ENCODE measurements around the gene CDK19. TPM values are rescaled to one million over a fixed set of nuclear protein-coding genes. Genes with fewer than 3 reads are reported as not detected.

The CDK19 gene
- total and polyA plus RNA-seq, 2 of the 13 experiments (the other 11 are each of a cell fraction or from before 2014, with no cell fraction given) = 13.4 to 27.0 TPM

- TF ChIP-seq ZNF784 (CRISPR knock-in tag; IDR thresholded peaks at IDR 0.05; ENCODE audit: borderline replicate concordance) (0 out of 2 replicates have a peak, but pooled peaks have one; percentile 42), PRDM10 (CRISPR knock-in tag; IDR thresholded peaks at IDR 0.05; ENCODE audit: low read depth) (no peak), ZNF44 (CRISPR knock-in tag; IDR thresholded peaks at IDR 0.05) (0 out of 2 replicates have a peak, but pooled peaks have one; percentile 66), GATAD1 (CRISPR knock-in tag; IDR thresholded peaks at IDR 0.05) (no peak), ZNF331 (CRISPR knock-in tag; IDR thresholded peaks at IDR 0.05) (0 out of 2 replicates have a peak, but pooled peaks have one; percentile 10), ZKSCAN5 (CRISPR knock-in tag; IDR thresholded peaks at IDR 0.05) (no peak), GFI1 (CRISPR knock-in tag; IDR thresholded peaks at IDR 0.05; ENCODE audit: borderline replicate concordance) (no peak), ZNF709 (CRISPR knock-in tag; IDR thresholded peaks at IDR 0.05) (no peak), ADNP (CRISPR knock-in tag; IDR thresholded peaks at IDR 0.05) (no peak), ERF (CRISPR knock-in tag; IDR thresholded peaks at IDR 0.05) (0 out of 2 replicates have a peak, but pooled peaks have one; percentile 15), ZC3H13 (CRISPR knock-in tag; IDR thresholded peaks at IDR 0.05) (no peak), ZBTB39 (CRISPR knock-in tag; IDR thresholded peaks at IDR 0.05) (no peak)
- TF ChIP-seq, protein P1, sequence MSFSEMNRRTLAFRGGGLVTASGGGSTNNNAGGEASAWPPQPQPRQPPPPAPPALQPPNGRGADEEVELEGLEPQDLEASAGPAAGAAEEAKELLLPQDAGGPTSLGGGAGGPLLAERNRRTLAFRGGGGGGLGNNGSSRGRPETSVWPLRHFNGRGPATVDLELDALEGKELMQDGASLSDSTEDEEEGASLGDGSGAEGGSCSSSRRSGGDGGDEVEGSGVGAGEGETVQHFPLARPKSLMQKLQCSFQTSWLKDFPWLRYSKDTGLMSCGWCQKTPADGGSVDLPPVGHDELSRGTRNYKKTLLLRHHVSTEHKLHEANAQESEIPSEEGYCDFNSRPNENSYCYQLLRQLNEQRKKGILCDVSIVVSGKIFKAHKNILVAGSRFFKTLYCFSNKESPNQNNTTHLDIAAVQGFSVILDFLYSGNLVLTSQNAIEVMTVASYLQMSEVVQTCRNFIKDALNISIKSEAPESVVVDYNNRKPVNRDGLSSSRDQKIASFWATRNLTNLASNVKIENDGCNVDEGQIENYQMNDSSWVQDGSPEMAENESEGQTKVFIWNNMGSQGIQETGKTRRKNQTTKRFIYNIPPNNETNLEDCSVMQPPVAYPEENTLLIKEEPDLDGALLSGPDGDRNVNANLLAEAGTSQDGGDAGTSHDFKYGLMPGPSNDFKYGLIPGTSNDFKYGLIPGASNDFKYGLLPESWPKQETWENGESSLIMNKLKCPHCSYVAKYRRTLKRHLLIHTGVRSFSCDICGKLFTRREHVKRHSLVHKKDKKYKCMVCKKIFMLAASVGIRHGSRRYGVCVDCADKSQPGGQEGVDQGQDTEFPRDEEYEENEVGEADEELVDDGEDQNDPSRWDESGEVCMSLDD (CRISPR knock-in tag; IDR thresholded peaks at IDR 0.05; ENCODE audit: borderline replicate concordance) = no peak
- TF ChIP-seq, protein P2, sequence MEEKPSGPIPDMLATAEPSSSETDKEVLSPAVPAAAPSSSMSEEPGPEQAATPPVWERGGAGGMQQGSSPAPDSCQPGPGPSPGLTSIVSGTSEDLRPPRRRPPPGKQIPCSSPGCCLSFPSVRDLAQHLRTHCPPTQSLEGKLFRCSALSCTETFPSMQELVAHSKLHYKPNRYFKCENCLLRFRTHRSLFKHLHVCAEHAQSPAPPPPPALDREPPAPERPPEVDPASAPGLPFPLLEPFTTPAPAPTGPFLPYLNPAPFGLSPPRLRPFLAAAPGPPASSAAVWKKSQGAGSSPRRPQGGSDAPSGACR (CRISPR knock-in tag; IDR thresholded peaks at IDR 0.05) = no peak
- TF ChIP-seq, protein P3, sequence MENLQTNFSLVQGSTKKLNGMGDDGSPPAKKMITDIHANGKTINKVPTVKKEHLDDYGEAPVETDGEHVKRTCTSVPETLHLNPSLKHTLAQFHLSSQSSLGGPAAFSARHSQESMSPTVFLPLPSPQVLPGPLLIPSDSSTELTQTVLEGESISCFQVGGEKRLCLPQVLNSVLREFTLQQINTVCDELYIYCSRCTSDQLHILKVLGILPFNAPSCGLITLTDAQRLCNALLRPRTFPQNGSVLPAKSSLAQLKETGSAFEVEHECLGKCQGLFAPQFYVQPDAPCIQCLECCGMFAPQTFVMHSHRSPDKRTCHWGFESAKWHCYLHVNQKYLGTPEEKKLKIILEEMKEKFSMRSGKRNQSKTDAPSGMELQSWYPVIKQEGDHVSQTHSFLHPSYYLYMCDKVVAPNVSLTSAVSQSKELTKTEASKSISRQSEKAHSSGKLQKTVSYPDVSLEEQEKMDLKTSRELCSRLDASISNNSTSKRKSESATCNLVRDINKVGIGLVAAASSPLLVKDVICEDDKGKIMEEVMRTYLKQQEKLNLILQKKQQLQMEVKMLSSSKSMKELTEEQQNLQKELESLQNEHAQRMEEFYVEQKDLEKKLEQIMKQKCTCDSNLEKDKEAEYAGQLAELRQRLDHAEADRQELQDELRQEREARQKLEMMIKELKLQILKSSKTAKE (CRISPR knock-in tag; IDR thresholded peaks at IDR 0.05; ENCODE audit: borderline replicate concordance) = no peak
Observed at GRCh38 chr6:110567957-110568696, 247.1 kb downstream of the CDK19 start (continued).

All from HepG2 (cell line).